ENCODE data around the gene ARHGEF26.

GRCh38 chr3:154228561-154229216 is 107.5 kb downstream of the ARHGEF26 start:
- TF ChIP-seq, protein P1, sequence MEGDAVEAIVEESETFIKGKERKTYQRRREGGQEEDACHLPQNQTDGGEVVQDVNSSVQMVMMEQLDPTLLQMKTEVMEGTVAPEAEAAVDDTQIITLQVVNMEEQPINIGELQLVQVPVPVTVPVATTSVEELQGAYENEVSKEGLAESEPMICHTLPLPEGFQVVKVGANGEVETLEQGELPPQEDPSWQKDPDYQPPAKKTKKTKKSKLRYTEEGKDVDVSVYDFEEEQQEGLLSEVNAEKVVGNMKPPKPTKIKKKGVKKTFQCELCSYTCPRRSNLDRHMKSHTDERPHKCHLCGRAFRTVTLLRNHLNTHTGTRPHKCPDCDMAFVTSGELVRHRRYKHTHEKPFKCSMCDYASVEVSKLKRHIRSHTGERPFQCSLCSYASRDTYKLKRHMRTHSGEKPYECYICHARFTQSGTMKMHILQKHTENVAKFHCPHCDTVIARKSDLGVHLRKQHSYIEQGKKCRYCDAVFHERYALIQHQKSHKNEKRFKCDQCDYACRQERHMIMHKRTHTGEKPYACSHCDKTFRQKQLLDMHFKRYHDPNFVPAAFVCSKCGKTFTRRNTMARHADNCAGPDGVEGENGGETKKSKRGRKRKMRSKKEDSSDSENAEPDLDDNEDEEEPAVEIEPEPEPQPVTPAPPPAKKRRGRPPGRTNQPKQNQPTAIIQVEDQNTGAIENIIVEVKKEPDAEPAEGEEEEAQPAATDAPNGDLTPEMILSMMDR (IDR thresholded peaks at IDR 0.05) = no peak
- TF ChIP-seq ZFX (IDR thresholded peaks at IDR 0.05; ENCODE audit: borderline replicate concordance) = no peak
